ENCODE results near the gene TXNDC17. TPM values are rescaled to one million over a fixed set of nuclear protein-coding genes. Genes with fewer than 3 reads are reported as not detected.

The TXNDC17 gene
- total and polyA plus RNA-seq, 2 of the 8 experiments (the other 6 are each of a cell fraction or from before 2014, with no cell fraction given): 182 to 410 TPM

GRCh38 chr17:6660101-6660500, 19.2 kb downstream of the TXNDC17 start:
- no peak overlapping the region for H2AFZ ChIP-seq (ENCODE audit: low read length)
- no peaks in the 10 kb centered on the region for H3K79me1 ChIP-seq (ENCODE audit: low read depth, low read length)
- ChIA-PET CTCF (ENCODE audit: partially characterized antibody) (interaction anchor here (0.7 to 1.7 kb wide), 4 partner anchors 25 to 234 kb away, joined by 4 to 6 read pairs (median 4); no protein-coding TSS in a partner anchor), POLR2A (ENCODE audit: partially characterized antibody) (no interaction called here)
- H3K4ac ChIP-seq (replicated peaks; ENCODE audit: insufficient read length, low read depth, low read length): no peak overlapping the region
- no peak overlapping the region for H2BK5ac ChIP-seq (ENCODE audit: low read depth, low read length)
- WGBS, 2 experiments (ENCODE audit: extremely low coverage in 1 of 2, insufficient coverage in 1 of 2, insufficient read length in 1 of 2, insufficient replicate concordance in 2 of 2, low coverage in 1 of 2, low lambda C conversion rate in 2 of 2, missing lambda C conversion rate in 1 of 2): 86% methylated on average over 9 of the region's 9 CpGs; no CpG with 5 or more reads in 1 of the 2 experiments
- H3K27ac ChIP-seq (ENCODE audit: low read depth, low read length): no peak overlapping the region
- no peak overlapping the region for H2BK20ac ChIP-seq (ENCODE audit: low read length)
- H3K4me3 ChIP-seq (ENCODE audit: extremely low read depth in 1 of 4, insufficient read depth in 2 of 4, low read depth in 3 of 4, low read length in 4 of 4): no peak overlapping the region
- H4K5ac ChIP-seq (ENCODE audit: insufficient read length, low read depth, low read length): no peak overlapping the region
- peaks cover 1 to 21% (median 16%) of the 10 kb centered on the region in 4 experiments for H3K27me3 ChIP-seq (replicated peaks in 1 of 4; ENCODE audit: control insufficient read depth in 3 of 4, extremely low read depth in 1 of 4, insufficient read depth in 3 of 4, low read length in 3 of 4)
- no peaks in the 10 kb centered on the region for H3K79me2 ChIP-seq (ENCODE audit: control insufficient read depth in 1 of 2, insufficient read depth in 2 of 2, low read length in 2 of 2)
- no peaks in the 10 kb centered on the region for H3K9me3 ChIP-seq (ENCODE audit: insufficient read depth in 2 of 2, low read depth in 1 of 2, low read length in 1 of 2)
- no peak overlapping the region for H2BK12ac ChIP-seq (ENCODE audit: low read depth, low read length)
- H3K14ac ChIP-seq (ENCODE audit: insufficient read length): no peak overlapping the region
- H3K9ac ChIP-seq (replicated peaks in 1 of 4; ENCODE audit: extremely low read depth in 1 of 4, low read depth in 3 of 4, low read length in 3 of 4): no peak overlapping the region
- no peak overlapping the region for H2AK5ac ChIP-seq (ENCODE audit: low read depth, low read length)
- no peaks in the 10 kb centered on the region for H3K36me3 ChIP-seq (ENCODE audit: control insufficient read depth in 2 of 4, insufficient read depth in 4 of 4, low read length in 3 of 4)
- peaks cover 0 to 10% (median 4%) of the 10 kb centered on the region in 4 experiments; a peak in 6 of 7 replicates for H3K4me1 ChIP-seq (replicated peaks in 1 of 4; ENCODE audit: control insufficient read depth in 3 of 4, insufficient read depth in 4 of 4, low read length in 3 of 4)
- H3K56ac ChIP-seq (replicated peaks; ENCODE audit: insufficient read length, low read depth, low read length): no peak overlapping the region
- H3K23me2 ChIP-seq (ENCODE audit: low read depth, low read length): peaks cover 5% of the 10 kb centered on the region; the same call in 1 of the 2 replicates
- no peak overlapping the region for H3K4me2 ChIP-seq (ENCODE audit: insufficient read depth in 1 of 2, low read depth in 2 of 2, low read length in 2 of 2)
- FAIRE-seq (no peak), DNase-seq (ENCODE audit: low read depth in 1 of 2, low spot score in 2 of 2) (no peak)
- H2BK15ac ChIP-seq (ENCODE audit: low read length): no peak overlapping the region
- no peak overlapping the region for H3K23ac ChIP-seq (ENCODE audit: insufficient read length)
- no peaks in the 10 kb centered on the region for H4K20me1 ChIP-seq (replicated peaks in 1 of 2; ENCODE audit: control insufficient read depth in 1 of 2, insufficient read depth in 2 of 2, low read length in 2 of 2)
- H4K8ac ChIP-seq (ENCODE audit: extremely low read depth, insufficient read depth, low read length): no peak overlapping the region
- H2BK120ac ChIP-seq (replicated peaks; ENCODE audit: low read depth, low read length): no peak overlapping the region
- no peak overlapping the region for H3K18ac ChIP-seq (ENCODE audit: extremely low read depth, low read length)
- H4K91ac ChIP-seq (replicated peaks; ENCODE audit: insufficient read length, low read length): no peak overlapping the region
- TF ChIP-seq SP4 (IDR thresholded peaks at IDR 0.05; ENCODE audit: low read length) (no peak), TAF7 (optimal IDR thresholded peaks at IDR 0.05; ENCODE audit: borderline replicate concordance, low read depth, low read length) (no peak), FOSL1 (IDR thresholded peaks at IDR 0.05; ENCODE audit: insufficient read depth, low read depth, low read length) (no peak), TCF12 (IDR thresholded peaks at IDR 0.05; ENCODE audit: low read depth, low read length) (no peak), HDAC6 (IDR thresholded peaks at IDR 0.05; ENCODE audit: low read depth, low read length) (no peak)
